Left renal pelvis (tissue), 4 donors: ENCODE measurements around the gene RITA1. TPM values are rescaled to one million over a fixed set of nuclear protein-coding genes. Genes with fewer than 3 reads are reported as not detected.
A peak's percentile ranks its signal among the peaks of the same experiment; 100 is the strongest.
"Not testable (repeated sequence)": the region's sequence is repeated elsewhere in the genome, so short reads cannot be mapped to it uniquely, and the experiment has no call there.

Source experiments
- DNase-seq, 4 donors: peaks; one replicate each; pipeline ENCODE4 v3.0.0-alpha.2; 2013; ENCODE audit warnings: low read depth in 4 of 4, low spot score in 3 of 4
- polyA plus RNA-seq, 4 donors: library from polyadenylated mRNA; unstranded; fragments of 120-200 nt; gene quantifications; one replicate each; pipeline ENCODE4 v1.2.1, GENCODE V29; 2013; ENCODE audit not compliant: insufficient read length in 4 of 4

RITA1 gene
- polyA plus RNA-seq, 4 donors: 11.6 to 20.7 (median 14.1) TPM

DNA sequence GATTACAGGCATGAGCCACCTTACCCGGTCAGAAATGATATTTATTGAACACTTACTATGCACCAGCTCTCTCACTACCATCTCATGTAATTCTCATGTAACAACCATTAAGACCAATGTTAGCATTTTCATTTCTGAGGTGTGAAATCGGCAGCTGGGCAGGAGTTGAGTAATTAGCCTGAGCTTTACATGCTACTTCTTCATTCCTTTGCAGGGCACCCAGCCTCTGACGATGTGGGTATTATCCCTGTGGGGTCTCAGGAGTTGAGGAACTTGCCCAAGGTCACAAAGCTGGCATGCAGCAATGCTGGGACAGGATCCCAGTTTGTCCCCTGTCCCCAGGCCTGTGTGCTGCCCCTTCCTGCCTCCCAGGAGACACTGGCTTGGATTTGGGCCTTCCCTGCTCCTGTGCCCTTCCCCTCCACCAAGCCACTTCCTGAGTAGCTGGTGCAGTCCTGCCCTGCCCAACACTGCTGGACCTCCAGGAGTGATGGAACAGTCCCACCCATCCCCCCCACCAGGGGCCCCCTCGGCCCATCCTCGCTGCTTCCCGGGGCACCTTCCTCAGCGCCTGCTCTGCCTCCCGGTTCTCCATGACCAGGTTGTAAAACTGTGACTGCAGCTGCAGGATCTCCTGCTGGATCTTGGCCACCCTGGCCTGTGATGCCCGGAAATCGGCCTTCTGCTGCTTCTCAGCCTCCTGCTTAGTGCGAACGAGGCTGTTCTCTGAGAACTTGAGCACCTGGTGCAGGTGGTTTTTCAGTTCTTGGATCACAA is 14.7 kb downstream of the RITA1 start:
- no peak for DNase-seq

DNA sequence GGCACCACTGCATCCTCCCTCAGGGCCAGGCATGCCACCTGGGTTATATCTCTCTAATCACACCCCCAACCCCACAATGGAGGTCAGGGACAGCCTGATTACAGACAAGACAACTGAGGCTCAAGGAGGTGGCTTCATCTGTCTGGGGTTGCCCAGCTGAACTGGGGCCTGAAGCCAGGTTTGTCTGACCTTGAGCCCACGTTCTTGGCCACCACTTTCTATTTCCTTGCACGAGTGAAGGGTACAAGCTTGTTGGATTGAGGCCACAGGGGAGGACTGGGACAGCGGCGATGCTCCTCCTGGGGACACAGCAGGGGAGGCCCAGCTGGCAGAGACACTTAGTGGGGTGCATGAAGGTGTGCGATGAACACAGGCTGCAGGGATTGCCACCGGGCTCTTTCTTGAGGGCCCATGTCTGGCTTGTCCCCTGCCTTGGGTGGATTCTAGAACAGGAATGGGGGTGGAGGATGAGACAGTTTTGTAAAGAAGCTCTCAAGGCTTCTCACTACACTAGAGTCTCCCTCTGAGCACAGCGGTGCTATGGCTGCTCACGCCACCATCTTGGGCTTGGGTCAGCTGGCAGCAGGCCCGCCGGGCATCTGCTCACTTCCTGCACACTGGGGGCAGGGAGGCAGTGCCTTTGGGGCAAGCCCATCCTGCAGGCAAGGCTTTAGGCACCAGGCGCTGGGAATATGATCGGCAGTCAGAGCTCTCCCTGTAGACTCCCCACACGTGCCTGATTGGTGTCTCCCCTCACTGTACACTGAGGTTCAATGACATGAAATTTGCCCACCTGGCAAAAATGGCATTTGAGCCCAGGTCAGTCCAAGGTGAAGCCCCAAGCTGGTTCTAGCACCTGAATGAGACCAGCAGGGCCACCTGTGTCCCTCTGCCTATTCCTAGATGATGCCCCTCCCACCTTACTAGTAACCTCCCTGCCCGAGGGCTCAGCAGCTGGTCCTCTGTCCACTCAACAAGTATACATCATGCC is 16.0 kb downstream of the RITA1 start:
- DNase-seq: no peak

DNA sequence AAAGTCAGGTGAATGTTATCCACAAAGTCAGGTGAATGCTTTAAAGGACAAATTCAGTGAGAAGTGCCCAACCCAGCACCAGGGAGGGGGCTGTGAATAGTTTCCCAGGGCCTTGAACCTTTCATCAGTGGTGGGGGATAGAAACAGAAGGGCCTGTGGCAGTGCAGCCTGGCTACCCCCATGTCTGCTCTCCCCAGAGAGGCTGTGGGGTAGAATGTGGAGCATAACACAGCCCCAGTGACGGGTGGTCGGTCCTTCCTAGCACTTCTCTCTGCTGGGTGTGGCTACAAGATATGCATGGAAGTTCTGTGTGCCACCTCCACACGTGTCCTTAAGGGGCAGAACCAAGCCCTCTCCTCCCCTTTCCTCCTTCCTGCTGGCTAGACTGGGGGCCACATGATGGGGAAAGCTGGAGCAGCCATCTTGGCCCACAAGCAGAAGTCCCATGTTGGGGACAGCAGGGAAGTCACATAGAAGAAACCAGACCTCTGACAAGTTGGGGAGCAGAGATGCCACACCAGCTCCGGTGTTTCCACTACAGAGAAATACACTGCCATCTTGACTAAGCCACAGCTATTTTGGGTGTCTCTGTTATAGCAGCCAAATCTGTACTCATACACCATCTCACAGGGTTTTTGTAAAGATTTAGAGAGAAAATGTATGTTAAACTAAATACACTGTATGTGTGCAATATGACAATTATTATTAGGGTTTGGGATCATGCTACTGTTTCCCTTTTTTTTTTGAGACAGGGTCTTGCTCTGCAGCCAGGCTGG is 17.0 kb downstream of the RITA1 start:
- DNase-seq: no peak

DNA sequence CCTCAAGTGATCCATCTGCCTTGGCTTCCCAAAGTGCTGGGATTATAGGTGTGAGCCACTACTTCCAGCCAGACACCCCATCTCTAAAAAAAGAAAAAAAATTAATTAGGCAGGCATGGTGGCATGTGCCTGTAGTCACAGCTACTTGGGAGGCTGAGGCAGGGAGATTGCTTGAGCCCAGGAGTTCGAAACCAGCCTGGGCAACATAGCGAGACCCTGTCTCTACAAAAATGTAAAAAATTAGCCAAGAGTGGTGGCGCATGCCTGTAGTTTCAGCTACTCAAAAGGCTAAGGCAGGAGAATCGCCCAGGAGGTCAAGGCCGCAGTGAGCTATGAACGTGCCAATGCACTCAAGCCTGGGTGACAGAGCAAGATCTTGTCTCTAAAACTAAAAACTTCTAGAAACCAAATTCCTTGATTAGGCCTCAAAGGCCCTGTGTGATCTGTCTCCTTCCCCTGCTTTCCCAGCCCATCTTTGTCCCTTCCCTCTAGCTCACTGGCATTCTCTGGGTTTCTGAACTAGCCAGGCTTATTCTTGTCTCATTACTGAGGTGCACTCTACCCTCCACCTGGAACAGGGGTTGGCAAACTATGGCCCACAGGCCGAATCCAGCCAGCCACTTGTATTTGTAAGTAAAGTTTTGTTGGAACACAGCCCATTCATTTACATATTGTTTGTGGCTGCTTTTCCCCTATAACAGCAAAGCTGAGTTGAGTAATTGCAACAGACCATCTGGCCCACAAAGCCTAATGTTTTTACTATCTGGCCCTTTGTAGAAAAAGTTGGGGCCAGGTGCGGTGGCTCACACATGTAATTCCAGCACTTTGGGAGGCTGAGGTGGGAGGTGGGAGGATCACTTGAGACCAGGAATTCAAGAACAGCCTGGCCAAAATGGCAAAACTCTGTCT is 18.6 kb downstream of the RITA1 start:
- DNase-seq: no peak

DNA sequence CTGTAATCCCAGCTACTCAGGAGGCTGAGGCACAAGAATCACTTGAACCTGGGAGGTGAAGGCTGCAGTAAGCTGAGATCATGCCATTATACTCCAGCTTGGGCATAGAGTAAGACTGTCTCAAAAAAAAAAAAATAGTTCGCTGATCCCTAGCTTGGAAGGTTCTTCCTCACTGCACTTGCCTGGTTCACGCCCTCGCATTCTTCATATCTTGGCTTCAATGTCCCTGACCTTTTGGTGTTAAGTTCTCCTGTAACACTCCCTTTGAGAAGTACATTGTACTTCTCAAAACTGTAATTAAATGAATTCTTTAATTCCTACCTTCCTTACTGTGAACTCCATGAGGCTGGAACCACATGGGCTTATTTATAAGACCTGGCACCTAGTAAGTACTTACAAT is 19.3 kb downstream of the RITA1 start:
- no peak for DNase-seq

DNA sequence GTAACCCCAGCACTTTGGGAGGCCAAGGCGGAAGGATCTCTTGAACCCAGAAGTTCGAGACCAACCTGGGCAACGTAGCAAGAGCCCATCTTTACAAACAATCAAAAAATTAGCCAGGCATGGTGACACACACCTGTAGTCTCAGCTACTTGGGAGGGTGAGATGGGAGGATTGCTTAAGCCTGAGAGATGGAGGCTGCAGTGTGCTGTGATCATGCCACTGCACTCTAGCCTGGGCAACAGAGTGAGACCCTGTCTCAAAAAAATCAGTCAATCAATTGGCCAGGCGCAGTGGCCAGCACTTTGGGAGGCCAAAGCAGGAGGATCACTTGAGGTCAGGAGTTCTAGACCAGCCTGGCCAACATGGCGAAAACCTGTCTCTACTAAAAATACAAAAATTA is 21.3 kb downstream of the RITA1 start:
- DNase-seq: not testable (repeated sequence)

DNA sequence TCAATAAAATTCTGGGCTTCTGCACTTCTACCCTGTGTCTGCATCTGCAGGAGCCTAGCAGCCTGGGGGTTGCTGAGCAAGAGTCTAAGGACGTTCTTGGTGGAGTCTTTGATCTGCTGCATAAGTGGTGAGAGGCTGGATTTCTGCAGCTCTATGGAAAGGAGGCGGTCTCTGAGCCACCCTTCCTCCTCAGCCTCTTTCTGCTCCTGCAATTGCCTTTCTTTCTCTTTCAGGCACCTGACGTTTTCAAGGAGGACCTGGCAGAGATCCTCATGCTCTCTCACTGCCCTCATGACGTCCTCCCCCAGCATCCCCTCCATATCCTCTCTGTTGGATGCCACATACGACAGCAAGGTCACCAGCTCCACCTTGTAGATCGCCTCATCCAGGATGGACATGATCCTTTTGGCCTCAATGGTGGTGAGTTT is 22.1 kb downstream of the RITA1 start:
- no peak for DNase-seq

DNA sequence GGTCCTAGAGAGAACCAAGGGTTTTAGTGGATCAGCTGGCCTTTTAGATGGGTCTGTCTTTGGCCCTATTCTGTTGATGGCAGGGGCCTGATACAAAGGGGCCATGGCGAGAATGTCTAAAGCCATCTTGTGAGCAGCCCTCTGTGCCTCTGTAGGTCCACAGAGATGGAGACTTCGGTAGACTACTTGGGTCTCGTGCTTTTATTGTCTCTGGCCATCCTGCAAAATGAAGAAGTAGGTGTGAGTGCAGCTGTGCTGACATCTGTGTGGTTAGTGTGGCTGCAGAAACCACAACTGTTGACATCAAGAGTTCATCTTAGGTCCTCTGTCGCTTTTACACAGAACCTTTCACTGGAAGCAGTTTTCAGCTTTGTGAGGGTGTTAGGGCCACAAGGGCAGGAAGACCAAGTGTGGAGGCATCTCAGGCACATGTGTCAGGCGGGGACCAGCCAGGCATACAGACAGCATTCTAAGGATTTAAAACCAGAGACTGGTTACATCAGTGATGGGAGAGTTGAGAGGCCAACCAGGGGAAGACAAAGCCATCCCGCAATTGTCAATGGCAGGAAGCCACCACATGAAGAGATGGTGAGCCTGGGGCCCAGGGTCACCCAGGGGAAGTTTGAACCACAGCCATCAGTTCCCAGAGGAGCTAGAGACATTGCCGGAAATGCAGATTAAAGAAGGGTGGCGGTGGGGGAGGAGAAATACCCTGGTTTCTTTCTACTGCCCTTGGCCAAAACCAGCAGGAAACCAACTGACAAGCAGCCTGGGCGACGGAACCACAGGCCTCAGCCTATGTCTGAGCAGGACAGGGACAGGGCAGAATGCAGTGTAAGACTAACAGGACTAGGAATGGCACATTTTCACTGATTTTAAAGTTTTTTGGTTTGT is 22.8 kb downstream of the RITA1 start:
- no peak for DNase-seq

DNA sequence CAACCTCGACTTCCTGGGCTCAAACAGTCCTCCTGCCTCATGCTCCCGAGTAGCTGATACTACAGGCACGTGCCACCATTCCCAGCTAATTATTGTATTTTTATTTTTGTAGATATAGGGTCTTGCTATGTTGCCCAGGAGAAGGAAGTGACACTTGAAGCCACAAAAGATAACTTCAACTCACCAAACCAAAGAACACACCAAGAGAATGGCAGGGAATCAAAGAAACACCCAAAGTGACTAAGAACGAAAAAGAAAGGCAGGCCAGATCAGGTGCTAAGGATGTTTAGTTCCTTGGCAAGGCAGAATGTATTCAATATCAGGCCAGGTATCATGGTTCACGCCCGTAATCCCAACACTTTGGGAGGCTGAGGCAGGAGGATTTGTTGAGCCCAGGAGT is 25.6 kb downstream of the RITA1 start:
- DNase-seq: no peak

DNA sequence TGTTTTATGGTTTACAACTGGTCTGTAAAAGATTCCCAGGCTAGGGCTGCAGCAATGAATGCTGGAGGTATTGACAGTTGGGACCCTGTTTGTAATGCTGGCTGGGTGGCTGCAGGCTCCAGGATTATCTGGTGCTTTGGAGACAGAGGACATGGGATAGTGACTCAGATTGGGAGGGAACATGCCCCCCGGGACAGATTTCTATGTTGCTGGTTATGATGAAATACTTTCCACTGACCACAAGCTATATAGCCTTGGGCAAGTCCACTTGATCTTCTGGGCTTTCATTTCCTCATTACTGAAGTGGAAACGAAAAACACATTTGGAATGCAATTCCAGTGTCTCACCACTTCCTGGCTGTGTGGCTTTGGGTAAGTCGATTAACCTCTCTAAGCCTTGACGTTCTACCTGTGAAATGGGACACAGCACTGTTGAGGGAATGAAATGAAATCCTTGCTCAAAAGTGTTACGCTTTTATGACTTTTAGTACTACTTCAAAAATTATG is 29.4 kb downstream of the RITA1 start:
- DNase-seq: no peak

DNA sequence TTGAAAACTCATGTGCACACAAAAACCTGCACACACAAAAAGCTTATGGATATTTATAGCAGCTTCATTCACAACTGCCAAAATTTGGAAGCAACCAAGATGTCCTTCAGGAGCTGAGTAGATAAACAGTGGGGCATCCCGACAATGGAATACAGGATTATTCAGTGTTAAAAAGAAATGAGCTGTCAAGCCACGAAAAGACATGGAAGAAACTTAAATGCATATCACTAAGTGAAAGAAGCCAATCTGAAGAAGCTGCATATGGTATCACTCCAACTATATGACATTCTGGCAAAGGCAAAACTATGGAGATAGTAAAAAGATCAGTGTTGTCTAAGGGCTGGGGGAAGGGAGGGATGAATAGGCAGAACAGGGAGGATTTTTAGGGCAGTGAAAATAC is 30.5 kb downstream of the RITA1 start:
- no peak for DNase-seq

DNA sequence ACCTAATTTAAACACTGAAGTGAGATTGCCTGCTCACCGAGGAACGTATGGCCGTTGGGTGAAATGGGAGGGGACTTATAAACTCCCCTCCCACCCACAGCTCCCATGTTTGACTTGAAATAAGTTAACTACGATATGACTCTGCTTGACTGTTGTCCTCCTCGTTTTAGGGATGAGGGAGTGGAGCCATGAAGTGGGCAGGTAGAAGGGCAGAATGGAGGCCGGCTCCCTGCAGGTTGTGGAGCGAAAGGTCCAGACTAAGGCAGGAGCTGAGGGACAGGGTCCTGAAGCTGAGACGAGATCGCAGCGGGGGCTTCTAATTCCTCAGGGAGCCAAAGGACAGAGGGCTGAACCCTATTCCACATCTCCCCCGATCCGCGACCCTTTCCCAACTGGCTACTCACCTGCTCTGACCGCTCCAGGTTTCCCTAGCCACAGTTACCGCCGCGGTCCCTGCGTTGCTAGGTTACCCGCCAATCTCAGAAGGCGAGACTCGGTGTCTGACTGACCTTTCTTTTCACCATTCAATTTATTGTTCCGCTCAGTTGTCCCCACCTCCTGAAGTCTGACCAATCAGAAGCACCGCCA is 35.2 kb downstream of the RITA1 start:
- no peak for DNase-seq

DNA sequence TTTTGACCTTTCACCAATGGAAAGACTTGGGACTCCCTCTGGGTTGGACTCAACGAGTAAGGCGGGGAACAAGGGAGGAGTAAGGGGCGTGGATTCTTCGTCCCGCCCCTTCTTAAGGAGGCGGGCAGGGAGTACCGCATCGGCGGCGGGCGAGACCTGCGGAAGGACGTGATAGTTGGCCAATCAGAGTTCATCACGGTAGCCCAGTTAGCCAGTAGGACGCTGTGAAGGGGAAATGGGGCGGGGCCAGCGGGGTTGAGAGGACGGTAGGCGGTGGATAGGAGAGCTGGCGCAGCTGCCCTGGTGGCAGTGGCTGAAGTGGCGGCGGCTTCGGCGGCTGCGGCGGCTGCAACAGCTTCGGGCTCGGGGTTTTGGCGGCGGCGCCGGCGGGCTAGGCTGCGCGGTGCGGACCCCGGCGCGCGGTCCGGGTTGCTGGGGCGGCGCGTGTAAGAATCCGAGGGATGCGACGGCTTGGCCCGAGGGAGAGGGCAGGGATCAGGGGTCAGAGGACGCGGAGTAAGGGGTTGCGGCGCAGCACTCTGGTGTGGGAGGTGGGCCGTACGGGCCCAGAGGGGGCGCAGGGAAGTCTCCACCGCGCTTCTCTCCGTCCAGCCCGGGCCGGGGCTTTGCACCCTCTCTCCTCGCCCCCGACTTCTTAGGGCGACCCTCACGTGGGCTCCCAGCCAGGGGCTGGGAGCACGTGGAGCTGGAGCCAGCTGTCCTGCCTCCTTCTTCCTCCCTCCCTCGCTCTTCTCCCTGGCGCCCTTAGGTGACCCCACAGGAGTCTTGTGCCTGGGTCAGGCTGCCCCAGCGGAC is 35.9 kb downstream of the RITA1 start, which contains the start of gene TPCN1:
TPCN1 (plus strand) TSS at position 284 of the 816 bp plus-strand sequence. CDS start 5,389 bp downstream, outside the sequence.
- DNase-seq: peak; percentile 100

DNA sequence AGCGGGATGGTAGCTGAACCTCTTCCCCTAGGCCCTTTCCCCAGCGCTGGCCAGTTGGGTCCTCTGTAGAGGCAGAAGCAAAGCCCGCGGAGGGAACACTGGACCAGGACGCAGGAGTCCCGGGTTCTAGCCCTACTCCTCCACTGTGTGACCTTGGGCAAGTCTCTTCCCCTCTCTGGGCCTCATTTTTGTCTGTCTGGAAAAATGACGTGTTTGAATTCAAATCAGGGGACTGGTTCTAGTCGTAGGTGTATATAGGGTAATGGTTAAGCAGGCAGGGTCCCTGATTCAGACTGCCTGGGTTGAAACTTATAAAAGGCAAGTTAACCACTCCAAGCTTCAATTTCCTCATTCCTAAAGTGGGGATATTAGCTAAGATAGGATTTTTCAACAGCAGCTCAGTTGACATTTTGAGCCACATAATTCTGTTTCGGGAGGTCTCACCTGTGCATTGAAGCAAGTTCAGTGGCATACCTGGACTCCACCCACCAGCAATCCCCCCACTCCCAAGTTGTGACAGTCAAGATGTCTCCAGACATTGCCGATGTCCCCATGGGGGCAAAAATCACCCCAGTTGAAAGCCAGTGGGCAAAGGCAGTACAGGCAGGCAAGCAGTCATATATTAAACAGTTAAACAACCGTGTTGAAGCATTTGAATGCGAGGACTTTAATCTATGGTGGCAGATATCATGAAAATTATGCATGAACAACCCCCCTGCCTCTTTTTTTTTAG is 36.6 kb downstream of the RITA1 start:
- no peak for DNase-seq

DNA sequence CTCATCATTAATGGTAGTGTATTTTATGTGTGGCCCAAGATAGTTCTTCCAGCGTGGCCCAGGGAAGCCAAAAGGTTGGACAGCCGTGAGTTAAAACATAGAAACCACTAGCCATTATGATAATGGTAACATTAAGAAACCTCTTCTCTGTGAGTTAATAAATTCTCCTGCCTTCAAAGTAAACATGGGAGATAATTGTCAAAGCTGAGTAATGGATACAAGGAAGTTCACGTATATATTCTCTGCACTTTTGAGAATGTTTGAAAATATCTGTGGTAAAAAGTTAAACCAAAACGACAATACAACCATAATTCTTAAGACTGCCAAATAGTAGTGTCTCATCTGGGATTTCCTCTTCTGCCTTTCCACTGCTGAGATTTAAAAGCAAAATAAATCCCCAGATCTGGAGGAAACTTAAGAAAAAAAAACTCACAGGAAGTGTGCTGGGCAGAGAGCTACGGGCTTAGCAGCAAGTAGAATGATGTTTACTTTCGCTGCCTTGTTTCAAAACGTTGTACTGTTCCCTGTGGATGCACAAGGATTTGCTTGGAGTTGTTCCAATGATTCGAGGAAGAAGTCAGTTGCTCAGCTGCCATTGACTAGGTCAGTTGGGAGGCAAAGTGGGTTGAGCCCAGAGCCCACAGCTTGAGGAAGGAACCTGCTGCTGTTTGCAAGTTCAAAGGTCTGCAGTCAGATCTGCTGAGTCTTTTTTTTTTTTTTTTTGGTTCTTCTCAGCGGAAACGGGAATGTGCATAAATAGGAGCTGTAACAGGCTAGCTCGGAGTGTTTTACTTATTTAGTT is 37.4 kb downstream of the RITA1 start:
- no peak for DNase-seq

DNA sequence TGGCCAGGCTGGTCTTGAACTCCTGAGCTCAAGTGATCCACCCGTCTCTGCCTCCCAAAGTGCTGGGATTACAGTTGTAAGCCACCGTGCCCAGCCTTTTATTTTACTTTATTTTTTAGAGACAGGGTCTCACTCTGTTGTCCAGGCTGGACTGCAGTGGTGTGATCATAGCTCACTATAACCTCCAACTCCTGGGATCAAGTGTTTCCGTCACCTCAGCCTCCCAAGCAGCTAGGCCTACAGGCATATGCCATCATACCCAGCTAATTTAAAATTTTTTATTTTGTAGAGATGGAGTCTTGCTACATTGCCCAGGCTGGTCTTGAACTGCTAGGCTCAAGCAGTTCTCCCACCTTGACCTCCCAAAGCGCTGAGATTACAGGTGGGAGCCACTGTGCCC is 39.4 kb downstream of the RITA1 start:
- no peak for DNase-seq
